ENCODE results near the gene DDX24.

DNA sequence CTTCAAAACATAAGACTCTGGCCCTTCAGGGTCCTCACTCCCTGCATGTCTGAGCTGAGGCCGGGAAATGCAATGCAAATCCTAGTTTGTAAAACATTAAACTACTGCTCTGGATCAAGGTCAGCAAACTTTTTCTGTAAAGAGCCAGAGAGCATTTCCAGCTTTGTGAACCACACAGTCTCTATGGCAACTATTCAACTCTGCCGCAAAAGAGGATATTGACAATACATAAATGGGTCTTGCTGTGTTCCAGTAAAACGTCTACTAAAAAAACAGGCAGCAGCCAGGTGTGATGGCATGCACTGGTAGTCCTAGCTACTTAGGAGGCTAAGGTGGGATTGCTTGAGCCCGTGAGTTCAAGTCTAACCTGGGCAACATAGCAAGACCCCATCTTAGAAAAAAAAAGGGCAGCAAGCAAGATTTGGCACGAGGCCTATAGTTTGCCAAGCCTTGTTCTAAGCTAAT lies 22.3 kb downstream of the DDX24 start:
- no peak for TF ChIP-seq GATA2 (IDR thresholded peaks at IDR 0.05; ENCODE audit: low read depth, low read length)
- TF ChIP-seq GATA3 (IDR thresholded peaks at IDR 0.05; ENCODE audit: low read depth, low read length), result no peak
